HEK293 (cell line): Measurements from ENCODE around the gene LGALS4.

ENCODE experiments used
- AEBP2 ChIP-seq: fragments of 450-650 bp; formaldehyde crosslinking; IDR thresholded peaks from 2 replicates; pipeline ENCODE4 v1.5.1; 2016; ENCODE audit warnings: missing biosample characterization, missing genetic modification characterization, borderline replicate concordance
- ELK4 ChIP-seq: IDR thresholded peaks from 2 replicates; pipeline ENCODE4 v1.6.1; 2011; ENCODE audit warnings: mild to moderate bottlenecking, low read depth, low read length, borderline replicate concordance
- HOXA7 ChIP-seq: sonication (generic); formaldehyde crosslinking; IDR thresholded peaks from 2 replicates; pipeline ENCODE4 v1.8.1; 2022; ENCODE audit warnings: missing genetic modification reagents, borderline replicate concordance
- IKZF3 ChIP-seq: fragments of 450-650 bp; IDR thresholded peaks from 2 replicates; pipeline ENCODE4 v1.5.0; 2018; ENCODE audit warnings: missing biosample characterization, mild to moderate bottlenecking, missing genetic modification characterization, moderate library complexity
- MYNN ChIP-seq: fragments of 450-650 bp; formaldehyde crosslinking; IDR thresholded peaks from 2 replicates; pipeline ENCODE4 v1.5.1; 2016; ENCODE audit warnings: missing biosample characterization, missing genetic modification characterization, borderline replicate concordance
- PBX3 ChIP-seq: sonication (generic); formaldehyde crosslinking; IDR thresholded peaks from 2 replicates; pipeline ENCODE4 v1.8.1; 2022; ENCODE audit warnings: mild to moderate bottlenecking, moderate library complexity, missing genetic modification reagents
- RBAK ChIP-seq: fragments of 450-650 bp; formaldehyde crosslinking; IDR thresholded peaks from 2 replicates; pipeline ENCODE4 v1.5.1; 2016; ENCODE audit warnings: missing biosample characterization, missing genetic modification characterization
- SP2 ChIP-seq: fragments of 450-650 bp; formaldehyde crosslinking; IDR thresholded peaks from 2 replicates; pipeline ENCODE4 v1.5.1; 2016; ENCODE audit warnings: missing biosample characterization, missing genetic modification characterization
- TSHZ1 ChIP-seq: fragments of 450-650 bp; formaldehyde crosslinking; IDR thresholded peaks from 2 replicates; pipeline ENCODE4 v1.5.1; 2016; ENCODE audit warnings: missing biosample characterization, missing genetic modification characterization, borderline replicate concordance
- WT1 ChIP-seq: fragments of 450-650 bp; formaldehyde crosslinking; IDR thresholded peaks from 2 replicates; pipeline ENCODE4 v1.5.1; 2016; ENCODE audit warnings: missing biosample characterization, missing genetic modification characterization
- YY1 ChIP-seq: fragments of 450-650 bp; formaldehyde crosslinking; IDR thresholded peaks from 2 replicates; pipeline ENCODE4 v1.5.1; 2018; ENCODE audit warnings: missing biosample characterization, missing genetic modification characterization
- ZBTB20 ChIP-seq: fragments of 450-650 bp; formaldehyde crosslinking; IDR thresholded peaks from 2 replicates; pipeline ENCODE4 v1.5.1; 2016; ENCODE audit warnings: missing biosample characterization, missing genetic modification characterization
- ZBTB6 ChIP-seq: fragments of 450-650 bp; formaldehyde crosslinking; IDR thresholded peaks from 2 replicates; pipeline ENCODE4 v1.5.1; 2017; ENCODE audit warnings: missing biosample characterization, missing genetic modification characterization
- ZEB2 ChIP-seq: fragments of 450-650 bp; formaldehyde crosslinking; IDR thresholded peaks from 2 replicates; pipeline ENCODE4 v1.5.1; 2016; ENCODE audit warnings: missing biosample characterization, missing genetic modification characterization
- ZFP69B ChIP-seq: fragments of 450-650 bp; formaldehyde crosslinking; IDR thresholded peaks from 2 replicates; pipeline ENCODE4 v1.5.1; 2016; ENCODE audit warnings: missing biosample characterization, missing genetic modification characterization
- ZNF169 ChIP-seq: fragments of 450-650 bp; formaldehyde crosslinking; IDR thresholded peaks from 2 replicates; pipeline ENCODE4 v1.5.1; 2016; ENCODE audit warnings: missing biosample characterization, missing genetic modification characterization
- ZNF18 ChIP-seq: fragments of 450-650 bp; formaldehyde crosslinking; IDR thresholded peaks from 2 replicates; pipeline ENCODE4 v1.5.1; 2016; ENCODE audit warnings: missing biosample characterization, missing genetic modification characterization
- ZNF184 ChIP-seq: fragments of 450-650 bp; IDR thresholded peaks from 2 replicates; pipeline ENCODE4 v1.5.1; 2018; ENCODE audit warnings: missing biosample characterization, mild to moderate bottlenecking, missing genetic modification characterization
- ZNF37A ChIP-seq: fragments of 450-650 bp; IDR thresholded peaks from 2 replicates; pipeline ENCODE4 v1.5.1; 2018; ENCODE audit warnings: missing biosample characterization, missing genetic modification characterization
- ZNF596 ChIP-seq: fragments of 450-650 bp; IDR thresholded peaks from 2 replicates; pipeline ENCODE4 v1.5.0; 2018; ENCODE audit warnings: missing biosample characterization, mild to moderate bottlenecking, missing genetic modification characterization, moderate library complexity
- ZNF600 ChIP-seq: fragments of 450-650 bp; formaldehyde crosslinking; IDR thresholded peaks from 2 replicates; pipeline ENCODE4 v1.5.1; 2016; ENCODE audit warnings: missing biosample characterization, missing genetic modification characterization
- ZNF623 ChIP-seq: fragments of 450-650 bp; formaldehyde crosslinking; IDR thresholded peaks from 2 replicates; pipeline ENCODE4 v1.5.1; 2016; ENCODE audit warnings: missing biosample characterization, missing genetic modification characterization
- ZNF624 ChIP-seq: fragments of 450-650 bp; formaldehyde crosslinking; IDR thresholded peaks from 2 replicates; pipeline ENCODE4 v1.5.1; 2017; ENCODE audit warnings: missing biosample characterization, missing genetic modification characterization
- ZNF701 ChIP-seq: fragments of 450-650 bp; formaldehyde crosslinking; IDR thresholded peaks from 2 replicates; pipeline ENCODE4 v1.5.1; 2016; ENCODE audit warnings: missing biosample characterization, missing genetic modification characterization
- ZNF704 ChIP-seq: fragments of 450-650 bp; formaldehyde crosslinking; IDR thresholded peaks from 2 replicates; pipeline ENCODE4 v1.5.1; 2016; ENCODE audit warnings: missing biosample characterization, missing genetic modification characterization
- ZSCAN23 ChIP-seq: fragments of 450-650 bp; formaldehyde crosslinking; IDR thresholded peaks from 2 replicates; pipeline ENCODE4 v1.5.1; 2016; ENCODE audit warnings: missing biosample characterization, missing genetic modification characterization
- ZSCAN5A ChIP-seq: fragments of 450-650 bp; formaldehyde crosslinking; IDR thresholded peaks from 2 replicates; pipeline ENCODE4 v1.5.1; 2016; ENCODE audit warnings: missing biosample characterization, missing genetic modification characterization

The LGALS4 gene

GRCh38 chr19:38850976-38851621 is 38.4 kb upstream of the LGALS4 start (continued):
- no peak for TF ChIP-seq ELK4
- no peak for TF ChIP-seq MYNN (tag by site-specific recombination)
- no peak for TF ChIP-seq PBX3 (CRISPR knock-in tag)
- no peak; the same call in 1 of the 2 replicates for TF ChIP-seq ZNF596 (tag by site-specific recombination)
- TF ChIP-seq WT1: peak; percentile 4
- no peak for TF ChIP-seq ZNF623 (tag by site-specific recombination)
- peak; percentile 14; the same call in 1 of the 2 replicates for TF ChIP-seq RBAK (tag by site-specific recombination)
- TF ChIP-seq ZBTB6 (tag by site-specific recombination): no peak
- TF ChIP-seq ZSCAN23 (tag by site-specific recombination): no peak
- TF ChIP-seq HOXA7 (CRISPR knock-in tag): no peak
- TF ChIP-seq IKZF3 (tag by site-specific recombination): peak; percentile 28; the same call in 1 of the 2 replicates
- 0 out of 2 replicates have a peak, but pooled peaks have one; percentile 24 for TF ChIP-seq TSHZ1 (tag by site-specific recombination)
- 0 out of 2 replicates have a peak, but pooled peaks have one; percentile 13 for TF ChIP-seq ZNF169 (tag by site-specific recombination)
- TF ChIP-seq ZBTB20 (tag by site-specific recombination): no peak
- 0 out of 2 replicates have a peak, but pooled peaks have one; percentile 12 for TF ChIP-seq ZNF701 (tag by site-specific recombination)
- TF ChIP-seq ZSCAN5A: 0 out of 2 replicates have a peak, but pooled peaks have one; percentile 17
- no peak; the same call in 1 of the 2 replicates for TF ChIP-seq SP2 (tag by site-specific recombination)
- no peak for TF ChIP-seq ZNF704 (tag by site-specific recombination)
- no peak for TF ChIP-seq AEBP2 (tag by site-specific recombination)
- TF ChIP-seq ZNF600: peak; percentile 87
- no peak for TF ChIP-seq ZNF624 (tag by site-specific recombination)
- TF ChIP-seq ZNF184 (tag by site-specific recombination): no peak
- TF ChIP-seq ZNF18 (tag by site-specific recombination): no peak
- TF ChIP-seq ZEB2 (tag by site-specific recombination): no peak; the same call in 1 of the 2 replicates
- TF ChIP-seq ZFP69B (tag by site-specific recombination): no peak
- peak; percentile 13; the same call in 1 of the 2 replicates for TF ChIP-seq YY1
- TF ChIP-seq ZNF37A (tag by site-specific recombination): no peak
